ENCODE measurements around the gene FXR2.
A peak's percentile ranks its signal among the peaks of the same experiment; 100 is the strongest.

The FXR2 gene

DNA sequence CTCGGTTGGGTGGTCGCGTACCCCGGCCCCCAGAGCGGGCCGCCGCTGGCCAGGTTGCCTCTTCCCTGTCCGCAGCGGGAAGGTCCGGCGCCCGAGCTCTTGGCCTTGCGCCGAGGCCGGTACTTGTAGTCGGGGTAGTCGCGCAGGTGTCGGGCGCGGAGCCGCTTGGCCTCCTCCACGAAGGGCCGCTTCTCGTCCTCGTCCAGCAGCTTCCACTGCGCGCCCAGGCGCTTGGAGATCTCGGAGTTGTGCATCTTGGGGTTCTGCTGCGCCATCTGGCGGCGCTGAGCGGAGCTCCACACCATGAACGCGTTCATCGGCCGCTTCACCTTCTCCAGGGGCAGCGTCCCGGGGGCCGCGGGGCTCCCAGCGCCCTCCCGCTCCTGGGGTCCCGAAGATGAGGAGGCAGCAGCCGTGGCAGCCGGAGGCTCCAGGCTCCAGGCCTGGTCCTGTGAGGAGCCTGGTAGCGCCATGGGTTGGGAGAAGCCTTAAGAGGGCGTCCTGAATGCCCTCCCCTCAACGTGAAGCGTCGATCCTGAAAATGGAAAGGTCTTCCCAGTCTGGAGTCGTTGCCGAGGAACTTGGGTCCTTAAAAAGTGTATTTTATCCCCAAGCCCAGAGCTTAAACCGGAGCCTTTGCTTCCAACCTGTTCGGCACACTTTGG, 25.4 kb downstream of the FXR2 start:
- peak in 2 of 3 experiments; percentile 45 to 49 for DNase-seq (ENCODE audit: low read depth in 3 of 3)

DNA sequence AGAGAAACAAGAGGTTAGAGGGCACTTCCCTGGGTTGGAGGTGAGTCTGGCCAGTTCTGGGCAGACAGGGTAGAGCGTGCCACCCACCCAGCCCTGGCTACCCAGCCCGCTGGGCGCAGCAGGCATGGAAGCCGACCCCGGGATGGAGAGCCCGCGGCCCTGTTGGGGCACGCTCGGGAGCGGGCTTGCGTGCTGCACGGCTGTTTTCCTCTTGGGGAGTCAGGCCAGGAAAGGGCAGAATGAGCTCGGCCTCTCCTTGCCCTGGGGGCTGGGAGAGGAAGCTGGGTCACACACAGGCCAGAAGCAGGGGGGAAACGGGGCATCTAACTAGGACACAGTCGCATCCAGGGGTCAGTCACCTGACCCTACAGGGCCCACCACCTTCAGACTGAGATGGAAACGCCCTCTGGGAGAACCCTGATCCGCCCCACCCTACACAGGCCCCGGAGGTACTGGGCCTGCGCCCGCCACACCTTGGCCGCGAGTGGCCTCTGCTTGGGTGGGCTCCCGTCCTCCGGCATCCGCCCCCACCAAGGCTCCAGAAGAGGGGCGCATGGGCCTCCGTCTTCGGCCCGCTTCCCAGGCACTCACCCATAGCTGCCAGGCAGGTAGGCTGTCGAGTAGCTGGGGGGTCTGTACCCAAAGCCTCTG, 26.0 kb downstream of the FXR2 start:
- no peak for DNase-seq (ENCODE audit: low read depth in 3 of 3)

DNA sequence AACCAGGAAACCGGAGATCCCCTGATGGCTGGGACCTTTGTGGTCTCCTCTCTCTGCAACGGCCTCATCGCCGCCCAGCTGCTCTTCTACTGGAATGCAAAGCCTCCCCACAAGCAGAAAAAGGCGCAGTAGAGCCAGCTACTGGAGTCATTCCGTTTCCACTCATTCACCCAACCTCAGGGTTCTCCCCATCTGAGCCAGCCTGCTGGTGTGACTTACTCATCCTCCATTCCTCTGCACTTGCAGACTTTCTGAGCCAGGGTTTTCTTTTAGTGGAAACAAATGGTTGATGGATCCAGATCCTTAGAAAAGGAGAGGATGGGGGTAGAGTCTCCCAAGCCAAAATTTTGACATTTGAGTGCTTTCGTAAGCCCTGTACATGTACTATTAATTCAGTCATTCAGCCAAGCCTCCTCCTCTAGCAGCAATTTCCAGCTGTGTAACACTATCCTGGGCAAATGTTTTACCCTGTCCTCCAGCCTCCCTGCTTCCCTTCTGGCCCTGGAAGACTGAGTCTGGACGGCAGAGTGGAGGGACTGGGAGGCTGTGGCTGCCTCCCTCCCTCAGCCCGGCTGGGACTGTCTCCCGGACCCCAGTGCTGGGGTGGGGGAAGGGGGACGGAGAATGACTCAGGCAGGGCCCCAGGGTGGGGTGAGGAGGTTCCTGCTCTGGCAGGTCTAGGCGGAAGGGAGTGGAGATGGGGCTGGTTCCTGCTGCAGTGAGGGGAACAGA, 27.1 kb downstream of the FXR2 start:
- no peak for DNase-seq (ENCODE audit: low read depth in 3 of 3)

DNA sequence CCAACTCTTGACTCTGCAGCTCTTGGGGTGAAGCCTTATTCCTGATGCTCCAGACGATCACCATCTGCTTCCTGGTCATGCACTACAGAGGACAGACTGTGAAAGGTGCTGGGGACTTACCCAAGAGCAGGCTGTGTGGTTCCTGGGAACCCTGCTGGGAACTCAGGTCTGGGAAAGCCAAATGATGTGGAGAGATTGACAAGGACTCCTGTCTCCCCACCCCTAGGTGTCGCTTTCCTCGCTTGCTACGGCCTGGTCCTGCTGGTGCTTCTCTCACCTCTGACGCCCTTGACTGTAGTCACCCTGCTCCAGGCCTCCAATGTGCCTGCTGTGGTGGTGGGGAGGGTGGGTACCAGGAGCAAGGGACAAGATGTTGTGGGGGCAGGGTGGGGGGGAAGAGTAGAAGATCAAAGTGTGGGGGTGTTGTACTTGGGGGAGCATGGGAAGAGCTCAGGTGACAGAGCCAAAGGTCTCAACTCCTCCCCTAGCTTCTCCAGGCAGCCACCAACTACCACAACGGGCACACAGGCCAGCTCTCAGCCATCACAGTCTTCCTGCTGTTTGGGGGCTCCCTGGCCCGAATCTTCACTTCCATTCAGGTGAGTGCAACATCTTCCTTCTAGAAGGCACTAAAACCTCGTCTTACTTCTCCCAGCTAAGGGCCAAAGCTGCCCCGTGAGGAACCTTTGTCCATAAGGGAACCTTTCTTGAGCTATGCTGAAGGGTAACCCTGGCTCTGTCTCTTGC, 27.9 kb downstream of the FXR2 start:
- DNase-seq (ENCODE audit: low read depth in 3 of 3), result no peak

DNA sequence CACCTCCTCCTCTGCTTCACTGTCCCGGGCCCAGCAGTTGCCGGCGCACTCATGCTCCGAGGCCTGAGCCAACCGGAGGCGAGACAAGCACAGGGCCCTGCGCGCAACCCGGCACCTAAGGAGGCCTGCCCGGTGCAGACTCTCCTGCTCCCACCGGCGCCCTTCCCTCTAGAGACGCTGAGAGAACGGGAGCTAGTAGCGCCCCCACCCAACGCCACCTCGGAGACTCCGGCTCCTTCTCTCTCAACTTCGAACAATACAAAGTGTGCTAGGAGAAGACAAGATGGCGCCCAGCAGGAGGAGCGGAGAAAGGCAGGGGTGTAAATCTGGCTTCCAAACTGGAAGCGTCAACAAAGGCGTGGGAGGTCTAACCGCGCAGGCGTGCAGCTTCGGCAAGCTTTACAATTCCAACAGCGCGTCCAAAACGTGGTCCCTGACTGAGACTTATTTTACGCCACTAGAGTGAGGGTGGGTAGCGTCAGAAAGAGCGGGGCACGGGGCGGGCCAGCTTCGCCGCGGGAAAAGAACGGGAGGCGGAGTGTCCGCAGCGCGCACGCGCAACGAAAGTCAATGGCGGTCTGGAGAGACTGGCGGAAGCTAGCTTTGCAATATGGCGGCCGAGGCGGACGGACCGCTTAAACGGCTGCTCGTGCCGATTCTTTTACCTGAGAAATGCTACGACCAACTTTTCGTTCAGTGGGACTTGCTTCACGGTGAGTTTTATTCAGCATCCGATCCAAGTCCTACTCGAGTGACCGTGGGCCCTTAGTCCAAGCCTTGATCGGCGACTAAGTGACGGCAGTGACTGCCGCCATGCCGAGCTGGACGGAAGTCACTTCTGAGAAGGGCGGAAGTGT, 31.2 kb downstream of the FXR2 start, which contains the start of gene MPDU1:
Gene MPDU1 (plus strand): TSS at position 600 of the 857 bp plus-strand sequence. CDS start 11 bp downstream, at position 611.
- peak; percentile 83 to 89 (median 89) for DNase-seq (ENCODE audit: low read depth in 3 of 3)

DNA sequence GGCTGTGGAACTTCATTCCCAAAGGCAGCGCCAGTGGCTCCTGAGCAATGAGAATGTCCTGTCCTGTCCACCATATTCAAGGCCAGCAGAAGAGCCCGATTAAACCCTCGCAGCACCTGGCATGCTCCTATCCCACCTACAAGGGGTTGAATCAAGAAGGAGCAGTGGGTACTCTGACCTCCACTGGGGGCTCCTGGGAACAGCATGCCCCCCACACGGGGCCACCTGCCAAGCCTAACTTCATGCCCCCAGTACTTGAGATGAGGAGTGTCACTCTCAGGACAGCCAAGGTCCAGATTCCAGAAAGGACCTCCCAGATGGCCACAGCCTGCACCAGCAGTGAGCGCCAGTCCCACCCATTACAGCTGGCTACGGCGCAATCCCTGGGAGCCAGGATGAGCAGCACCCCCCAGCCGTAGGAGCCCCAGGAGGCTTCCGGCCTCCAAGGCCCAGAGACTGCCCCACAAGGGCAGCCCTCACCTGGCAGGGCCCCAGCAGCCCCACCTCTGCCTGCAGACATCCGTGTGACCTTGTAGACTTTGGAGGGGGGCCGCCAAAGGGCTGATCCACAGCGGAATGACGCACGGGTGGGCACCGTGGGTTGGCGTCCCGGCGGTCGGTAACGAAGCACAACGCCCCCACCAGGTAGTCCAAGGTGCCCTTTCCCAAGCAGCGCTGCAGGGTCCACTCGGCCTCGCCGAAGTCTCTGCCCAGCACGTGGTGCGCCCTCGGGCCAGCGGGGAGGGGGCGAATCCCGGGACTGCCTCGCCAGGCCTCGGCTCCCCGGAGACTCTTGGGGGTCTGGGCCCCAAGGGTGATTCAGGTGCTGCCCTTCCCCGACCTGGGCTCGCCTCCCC, 32.1 kb downstream of the FXR2 start:
- no peak for DNase-seq (ENCODE audit: low read depth in 3 of 3)

DNA sequence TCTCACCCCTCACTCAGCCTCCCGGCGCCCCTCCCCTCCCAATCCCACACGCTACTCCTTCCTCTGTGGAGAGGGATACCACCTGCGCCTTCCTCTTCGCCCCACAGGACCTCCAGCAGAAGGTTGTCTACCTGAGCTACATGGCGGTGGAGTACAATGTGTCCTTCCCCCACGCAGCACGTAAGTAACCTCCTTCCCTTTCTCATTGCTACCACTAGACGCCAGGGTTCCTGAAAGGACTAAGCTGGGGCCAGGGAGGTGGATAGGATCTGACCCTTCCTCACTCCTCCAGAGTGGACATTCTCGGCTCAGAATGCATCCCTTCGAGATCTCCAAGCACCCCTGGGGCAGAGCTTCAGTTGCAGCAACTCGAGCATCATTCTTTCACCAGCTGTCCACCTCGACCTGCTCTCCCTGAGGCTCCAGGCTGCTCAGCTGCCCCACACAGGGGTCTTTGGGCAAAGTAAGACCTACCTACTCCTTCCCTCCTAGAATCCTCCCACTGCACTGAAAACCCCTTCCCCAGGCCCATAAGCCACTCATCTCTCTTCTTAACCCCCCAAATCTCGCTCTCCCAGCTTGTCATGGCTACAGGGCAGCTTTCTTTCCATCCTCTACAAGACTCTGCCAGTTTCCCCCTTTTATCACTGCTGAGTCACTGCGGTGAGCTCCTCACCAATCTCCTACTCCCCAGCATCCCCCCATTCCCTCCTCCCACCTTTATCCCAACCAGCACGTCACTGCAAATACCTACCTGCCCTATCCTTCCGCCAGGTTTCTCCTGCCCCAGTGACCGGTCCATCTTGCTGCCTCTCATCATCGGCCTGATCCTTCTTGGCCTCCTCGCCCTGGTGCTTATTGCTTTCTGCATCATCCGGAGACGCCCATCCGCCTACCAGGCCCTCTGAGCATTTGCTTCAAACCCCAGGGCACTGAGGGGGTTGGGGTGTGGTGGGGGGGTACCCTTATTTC, 33.8 kb downstream of the FXR2 start:
- DNase-seq (ENCODE audit: low read depth in 3 of 3), result no peak

DNA sequence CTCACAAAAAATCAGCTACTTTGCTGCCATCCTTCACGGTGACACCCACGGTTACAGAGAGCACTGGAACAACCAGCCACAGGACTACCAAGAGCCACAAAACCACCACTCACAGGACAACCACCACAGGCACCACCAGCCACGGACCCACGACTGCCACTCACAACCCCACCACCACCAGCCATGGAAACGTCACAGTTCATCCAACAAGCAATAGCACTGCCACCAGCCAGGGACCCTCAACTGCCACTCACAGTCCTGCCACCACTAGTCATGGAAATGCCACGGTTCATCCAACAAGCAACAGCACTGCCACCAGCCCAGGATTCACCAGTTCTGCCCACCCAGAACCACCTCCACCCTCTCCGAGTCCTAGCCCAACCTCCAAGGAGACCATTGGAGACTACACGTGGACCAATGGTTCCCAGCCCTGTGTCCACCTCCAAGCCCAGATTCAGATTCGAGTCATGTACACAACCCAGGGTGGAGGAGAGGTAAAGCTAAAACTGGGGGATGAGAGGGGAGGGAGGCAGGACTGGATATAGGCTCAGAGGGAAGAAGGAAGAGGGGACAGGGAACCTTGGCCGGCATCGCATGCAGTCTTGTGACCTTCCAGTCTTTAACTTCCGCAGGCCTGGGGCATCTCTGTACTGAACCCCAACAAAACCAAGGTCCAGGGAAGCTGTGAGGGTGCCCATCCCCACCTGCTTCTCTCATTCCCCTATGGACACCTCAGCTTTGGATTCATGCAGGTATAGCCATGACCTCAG, 34.7 kb downstream of the FXR2 start:
- DNase-seq (ENCODE audit: low read depth in 3 of 3), result no peak

DNA sequence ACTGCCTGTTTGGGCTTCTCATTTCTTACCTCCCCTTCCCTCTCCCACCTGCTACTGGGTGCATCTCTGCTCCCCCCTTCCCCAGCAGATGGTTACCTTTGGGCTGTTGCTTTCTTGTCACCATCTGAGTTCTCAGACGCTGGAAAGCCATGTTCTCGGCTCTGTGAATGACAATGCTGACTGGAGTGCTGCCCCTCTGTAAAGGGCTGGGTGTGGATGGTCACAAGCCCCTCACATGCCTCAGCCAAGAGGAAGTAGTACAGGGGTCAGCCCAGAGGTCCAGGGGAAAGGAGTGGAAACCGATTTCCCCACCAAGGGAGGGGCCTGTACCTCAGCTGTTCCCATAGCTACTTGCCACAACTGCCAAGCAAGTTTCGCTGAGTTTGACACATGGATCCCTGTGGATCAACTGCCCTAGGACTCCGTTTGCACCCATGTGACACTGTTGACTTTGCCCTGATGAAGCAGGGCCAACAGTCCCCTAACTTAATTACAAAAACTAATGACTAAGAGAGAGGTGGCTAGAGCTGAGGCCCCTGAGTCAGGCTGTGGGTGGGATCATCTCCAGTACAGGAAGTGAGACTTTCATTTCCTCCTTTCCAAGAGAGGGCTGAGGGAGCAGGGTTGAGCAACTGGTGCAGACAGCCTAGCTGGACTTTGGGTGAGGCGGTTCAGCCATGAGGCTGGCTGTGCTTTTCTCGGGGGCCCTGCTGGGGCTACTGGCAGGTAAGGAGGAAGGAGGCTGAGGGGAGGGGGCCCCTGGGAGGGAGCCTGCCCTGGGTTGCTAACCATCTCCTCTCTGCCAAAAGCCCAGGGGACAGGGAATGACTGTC, 35.5 kb downstream of the FXR2 start, which contains the start of gene CD68:
Gene CD68 (plus strand): TSS at position 638 of the 833 bp plus-strand sequence. CDS start 40 bp downstream, at position 678.
- DNase-seq (ENCODE audit: low read depth in 3 of 3), result peak in 2 of 3 experiments; percentile 57 to 64

DNA sequence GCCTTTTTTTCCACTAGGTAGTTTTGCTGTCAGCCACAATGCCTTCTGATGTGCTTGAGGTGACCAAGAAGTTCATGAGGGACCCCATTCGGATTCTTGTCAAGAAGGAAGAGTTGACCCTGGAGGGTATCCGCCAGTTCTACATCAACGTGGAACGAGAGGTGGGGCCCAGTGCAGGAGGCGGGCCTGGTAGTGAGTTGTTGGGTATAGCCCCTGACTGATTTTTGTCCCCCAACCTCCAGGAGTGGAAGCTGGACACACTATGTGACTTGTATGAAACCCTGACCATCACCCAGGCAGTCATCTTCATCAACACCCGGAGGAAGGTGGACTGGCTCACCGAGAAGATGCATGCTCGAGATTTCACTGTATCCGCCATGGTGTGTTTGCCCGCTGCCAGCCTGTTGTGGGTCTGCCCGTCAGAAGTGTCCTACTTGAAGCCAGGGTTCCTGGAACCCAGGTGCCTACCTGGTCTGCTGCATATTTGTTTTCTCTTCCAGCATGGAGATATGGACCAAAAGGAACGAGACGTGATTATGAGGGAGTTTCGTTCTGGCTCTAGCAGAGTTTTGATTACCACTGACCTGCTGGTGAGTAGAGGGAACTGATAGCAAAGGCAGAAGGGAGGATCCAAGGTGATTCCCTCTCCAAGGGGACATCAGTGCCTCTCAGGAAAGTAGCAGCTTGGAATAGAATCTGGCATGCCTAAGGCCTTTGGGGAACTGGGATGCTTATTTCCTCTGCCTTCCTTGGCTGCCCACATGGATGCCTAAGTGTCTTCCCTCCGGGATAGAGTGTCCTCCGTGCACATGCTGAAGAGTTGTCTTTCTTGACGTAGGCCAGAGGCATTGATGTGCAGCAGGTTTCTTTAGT, 37.1 kb downstream of the FXR2 start:
- no peak for DNase-seq (ENCODE audit: low read depth in 3 of 3)

DNA sequence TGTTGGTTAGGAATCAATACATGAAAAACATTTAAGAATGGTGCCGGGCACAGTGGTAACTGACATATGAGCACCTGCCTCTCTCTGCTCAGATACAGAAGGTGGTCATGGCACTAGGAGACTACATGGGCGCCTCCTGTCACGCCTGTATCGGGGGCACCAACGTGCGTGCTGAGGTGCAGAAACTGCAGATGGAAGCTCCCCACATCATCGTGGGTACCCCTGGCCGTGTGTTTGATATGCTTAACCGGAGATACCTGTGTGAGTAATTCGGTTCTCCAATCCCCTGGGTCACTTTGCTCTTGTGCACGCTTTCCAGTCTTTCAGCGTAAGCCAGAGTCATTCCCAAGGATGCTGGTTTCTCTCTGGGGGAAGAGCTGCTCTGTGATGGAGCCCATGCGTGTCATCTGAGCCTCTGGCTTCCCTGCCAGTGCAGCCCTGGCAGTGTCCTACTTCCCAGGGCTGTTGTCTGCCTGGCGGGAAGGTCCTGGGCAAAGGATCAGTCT, 38.2 kb downstream of the FXR2 start:
- DNase-seq (ENCODE audit: low read depth in 3 of 3), result no peak

DNA sequence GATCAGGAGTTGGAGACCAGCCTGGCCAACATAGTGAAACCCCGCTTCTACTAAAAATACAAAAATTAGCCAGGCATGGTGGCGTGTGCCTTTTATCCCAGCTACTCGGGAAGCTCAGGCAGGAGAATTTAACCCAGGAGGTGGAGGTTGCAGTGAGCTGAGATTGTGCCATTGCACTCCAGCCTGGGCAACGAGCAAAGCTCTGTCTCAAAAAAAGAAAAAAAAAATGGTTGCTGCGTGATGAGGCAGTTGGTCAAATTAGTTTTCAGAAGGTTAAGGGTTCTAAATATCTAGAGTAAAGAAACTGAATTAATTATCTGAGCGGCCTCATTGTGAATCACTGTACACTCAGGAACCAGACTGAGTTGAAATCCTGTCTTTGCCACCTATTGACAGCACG, 38.7 kb downstream of the FXR2 start:
- no peak for DNase-seq (ENCODE audit: low read depth in 3 of 3)

DNA sequence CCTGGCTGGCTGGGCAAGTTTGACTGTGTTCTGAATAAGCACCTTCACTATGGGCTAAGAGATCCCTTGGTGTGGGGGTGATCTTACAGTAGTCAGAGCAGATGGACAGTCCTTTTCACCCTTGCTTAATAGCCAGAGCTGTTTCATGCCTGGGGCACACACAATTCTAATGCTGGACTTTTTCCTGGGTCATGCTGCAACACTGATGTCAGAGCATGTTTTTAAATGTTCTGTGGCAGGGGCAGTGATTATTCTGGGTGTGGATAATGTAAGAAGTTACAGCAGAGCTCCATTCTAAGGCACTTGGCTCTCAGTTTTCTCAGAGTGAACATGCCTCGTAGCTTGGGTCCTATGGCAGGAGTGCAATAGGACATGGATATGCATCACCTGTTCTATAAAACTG, 39.2 kb downstream of the FXR2 start:
- DNase-seq (ENCODE audit: low read depth in 3 of 3), result no peak

DNA sequence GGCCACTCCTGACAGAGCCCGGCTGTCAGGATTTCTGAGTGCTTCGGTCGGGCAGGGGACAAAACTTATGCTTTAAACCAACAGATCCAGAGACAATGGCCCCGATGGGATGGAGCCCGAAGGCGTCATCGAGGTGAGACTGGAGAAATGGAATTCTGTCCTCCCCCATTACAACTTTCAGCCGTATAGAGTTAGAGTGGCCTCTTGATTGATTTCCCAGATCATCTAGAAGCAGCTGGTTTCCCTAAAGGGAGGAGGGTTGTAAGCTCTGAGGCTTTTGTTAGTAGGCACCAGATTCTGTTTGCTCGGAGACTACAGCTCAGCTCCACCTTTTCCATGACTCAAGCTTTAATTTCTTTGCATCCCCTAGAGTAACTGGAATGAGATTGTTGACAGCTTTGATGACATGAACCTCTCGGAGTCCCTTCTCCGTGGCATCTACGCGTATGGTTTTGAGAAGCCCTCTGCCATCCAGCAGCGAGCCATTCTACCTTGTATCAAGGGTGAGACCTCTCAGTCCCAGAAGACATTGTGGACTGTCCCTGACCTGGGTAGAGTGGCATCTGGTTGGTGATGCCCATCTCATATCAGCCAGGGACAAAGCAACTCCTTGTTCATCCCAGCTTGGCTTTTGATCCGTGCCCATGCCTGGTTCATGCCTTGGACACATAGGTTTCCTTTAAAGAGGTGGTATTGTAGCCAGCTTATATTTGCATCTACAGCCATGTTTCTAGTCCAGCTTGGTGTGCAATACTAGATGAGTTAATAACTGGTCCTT, 40.3 kb downstream of the FXR2 start:
- no peak for DNase-seq (ENCODE audit: low read depth in 3 of 3)
